ENCODE measurements around the gene TNIK.
"Not testable (repeated sequence)": the region's sequence is repeated elsewhere in the genome, so short reads cannot be mapped to it uniquely, and the experiment has no call there.

- TF ChIP-seq CTCF (IDR thresholded peaks at IDR 0.05); ZFX (IDR thresholded peaks at IDR 0.05; ENCODE audit: borderline replicate concordance): not testable (repeated sequence)
Measured at GRCh38 chr3:171422855-171423254, 37.4 kb downstream of the TNIK start.
